DMS114 treated with DMSO at 0.1 percent for 48 hours (cell line): ENCODE results near the gene SPANXN1.
"Not testable (repeated sequence)": the region's sequence is repeated elsewhere in the genome, so short reads cannot be mapped to it uniquely, and the experiment has no call there.

Source experiments
- DNase-seq: peaks from one replicate; lab custom pipeline; 2025; ENCODE audit not compliant: unreplicated experiment; lab: John Stamatoyannopoulos, UW

SPANXN1 gene, protein sequence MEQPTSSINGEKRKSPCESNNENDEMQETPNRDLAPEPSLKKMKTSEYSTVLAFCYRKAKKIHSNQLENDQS

DNA sequence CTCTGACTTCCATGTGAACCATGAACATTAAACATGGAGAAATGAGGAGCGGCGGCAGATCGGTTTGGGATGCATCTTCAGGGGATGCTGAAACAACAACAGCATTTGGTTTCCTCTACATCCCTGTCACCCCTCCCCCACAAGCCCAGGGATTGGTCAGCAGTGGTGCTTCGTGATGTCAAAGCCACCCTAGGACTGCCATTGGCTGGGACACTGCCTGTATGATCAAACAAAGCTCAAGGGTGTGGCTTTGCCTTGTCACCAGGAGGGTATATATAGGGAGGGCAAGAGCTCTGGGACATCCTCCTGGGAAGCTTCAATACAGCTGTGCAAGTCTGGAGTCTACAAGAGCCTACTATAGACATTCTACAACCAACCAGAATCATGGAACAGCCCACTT lies at the start of gene SPANXN1:
TSS of gene SPANXN1 (plus strand) at position 301 of the 400 bp plus-strand sequence. CDS start at position 385, 84 bp downstream.
- DNase-seq, result not testable (repeated sequence)

DNA sequence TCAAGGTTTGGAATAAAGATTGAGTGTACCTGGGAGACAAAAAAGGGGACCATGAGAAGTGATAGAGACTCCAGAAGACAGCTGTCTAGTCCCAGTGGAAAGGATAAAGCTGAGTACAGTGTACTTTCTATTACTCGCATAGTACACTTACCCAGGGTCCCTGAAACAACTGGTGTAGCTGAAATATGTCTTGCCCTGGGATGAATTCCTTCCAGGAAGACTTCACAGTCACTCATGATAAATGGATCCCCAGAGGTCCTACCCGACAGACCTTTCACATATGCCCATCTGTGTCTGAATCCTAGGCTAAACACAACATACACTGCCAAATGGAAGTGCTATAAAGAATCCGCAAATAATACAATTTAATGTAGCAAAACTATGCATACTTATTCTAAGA lies 48.2 kb upstream of the SPANXN1 start:
- DNase-seq, result no peak

DNA sequence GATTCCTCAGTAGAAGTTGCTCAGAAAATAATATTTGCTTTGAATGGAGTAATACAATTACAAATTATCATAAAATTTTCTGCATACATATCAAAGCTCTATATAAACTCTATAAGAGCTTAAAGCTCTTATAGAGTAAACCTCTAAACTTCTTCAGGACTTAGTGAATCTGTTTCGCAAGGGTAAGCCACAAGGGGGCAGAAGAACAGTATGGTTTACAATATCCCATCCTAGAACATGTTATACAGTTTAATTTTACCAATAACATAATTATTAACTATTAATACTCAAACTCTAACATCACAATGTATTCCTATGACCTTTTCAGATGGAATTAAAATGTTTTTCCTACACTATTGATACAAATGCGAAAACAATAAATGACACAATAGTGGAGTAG lies 33.8 kb upstream of the SPANXN1 start:
- DNase-seq, result no peak

DNA sequence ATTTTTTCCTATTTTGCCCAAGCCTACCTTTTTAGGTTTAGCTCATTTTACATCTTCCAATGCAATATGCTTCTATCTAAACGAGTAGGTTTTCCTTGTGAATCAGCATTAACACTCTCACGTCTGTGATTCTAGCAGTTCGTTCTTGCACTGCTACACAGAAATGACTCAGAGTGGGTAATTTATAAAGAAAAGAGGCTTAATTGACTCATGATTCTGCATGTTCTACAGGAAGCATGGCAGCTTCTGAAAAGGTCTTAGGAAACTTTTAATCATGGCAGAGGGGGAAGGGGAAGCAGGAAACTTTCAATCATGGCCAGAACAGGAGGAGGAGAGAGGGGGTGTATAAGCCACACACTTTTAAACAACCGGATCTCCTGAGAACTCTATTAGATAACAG lies 44.9 kb downstream of the SPANXN1 start:
- DNase-seq, result no peak
